Adipocyte (in vitro differentiated cells): Measurements from ENCODE around the gene CCDC137.

Source experiments
- DNase-seq: peaks from one replicate; pipeline ENCODE4 v3.0.0-alpha.2; 2015; ENCODE audit warnings: low read depth
- H3K27me3 ChIP-seq: replicated peaks from 2 replicates; pipeline ENCODE4 v1.7.0; 2013; ENCODE audit warnings: mild to moderate bottlenecking, low read length, moderate library complexity; ENCODE audit not compliant: control insufficient read depth, insufficient read depth
- H3K36me3 ChIP-seq: 2 replicates; pipeline ENCODE4 v1.7.0; 2013; ENCODE audit warnings: low read length, mild to moderate bottlenecking, moderate library complexity; ENCODE audit not compliant: control insufficient read depth, insufficient read depth, severe bottlenecking
- H3K4me1 ChIP-seq: 2 replicates; pipeline ENCODE4 v1.7.0; 2013; ENCODE audit warnings: mild to moderate bottlenecking, low read length, moderate library complexity; ENCODE audit not compliant: control insufficient read depth, insufficient read depth
- H3K4me3 ChIP-seq: 2 replicates; pipeline ENCODE4 v1.7.0; 2013; ENCODE audit warnings: mild to moderate bottlenecking, low read length, moderate library complexity
- H3K9ac ChIP-seq: 2 replicates; pipeline ENCODE4 v1.7.0; 2013; ENCODE audit warnings: mild to moderate bottlenecking, low read length, moderate library complexity
- H3K9me3 ChIP-seq: 2 replicates; pipeline ENCODE4 v1.7.0; 2013; ENCODE audit warnings: mild to moderate bottlenecking, low read length, moderate library complexity; ENCODE audit not compliant: control insufficient read depth

The CCDC137 gene

DNA sequence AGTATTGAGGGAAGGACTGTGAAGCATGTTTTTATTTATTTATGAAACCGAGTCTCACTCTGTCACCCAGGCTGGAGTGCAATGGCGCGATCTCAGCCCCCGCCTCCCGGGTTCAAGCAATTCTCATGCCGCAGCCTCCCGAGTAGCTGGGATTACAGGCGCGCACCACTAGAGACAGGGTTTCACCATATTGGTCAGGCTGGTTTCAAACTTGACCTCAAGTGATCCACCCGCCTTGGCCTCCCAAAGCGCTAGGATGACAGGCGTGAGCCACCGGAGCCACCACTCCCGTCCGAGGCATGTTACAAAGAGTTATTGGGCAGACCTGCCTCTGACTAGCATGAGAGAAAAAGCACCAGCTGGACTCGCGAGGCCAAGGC is 39.7 kb downstream of the CCDC137 start:
- no peak for DNase-seq
- Histone ChIP-seq H3K36me3 (peaks cover 35% of the 10 kb centered on the region), H3K4me3 (no peak overlapping the region), H3K4me1 (peaks cover 36% of the 10 kb centered on the region), H3K9ac (no peak overlapping the region), H3K27me3 (no peaks in the 10 kb centered on the region), H3K9me3 (no peaks in the 10 kb centered on the region)

DNA sequence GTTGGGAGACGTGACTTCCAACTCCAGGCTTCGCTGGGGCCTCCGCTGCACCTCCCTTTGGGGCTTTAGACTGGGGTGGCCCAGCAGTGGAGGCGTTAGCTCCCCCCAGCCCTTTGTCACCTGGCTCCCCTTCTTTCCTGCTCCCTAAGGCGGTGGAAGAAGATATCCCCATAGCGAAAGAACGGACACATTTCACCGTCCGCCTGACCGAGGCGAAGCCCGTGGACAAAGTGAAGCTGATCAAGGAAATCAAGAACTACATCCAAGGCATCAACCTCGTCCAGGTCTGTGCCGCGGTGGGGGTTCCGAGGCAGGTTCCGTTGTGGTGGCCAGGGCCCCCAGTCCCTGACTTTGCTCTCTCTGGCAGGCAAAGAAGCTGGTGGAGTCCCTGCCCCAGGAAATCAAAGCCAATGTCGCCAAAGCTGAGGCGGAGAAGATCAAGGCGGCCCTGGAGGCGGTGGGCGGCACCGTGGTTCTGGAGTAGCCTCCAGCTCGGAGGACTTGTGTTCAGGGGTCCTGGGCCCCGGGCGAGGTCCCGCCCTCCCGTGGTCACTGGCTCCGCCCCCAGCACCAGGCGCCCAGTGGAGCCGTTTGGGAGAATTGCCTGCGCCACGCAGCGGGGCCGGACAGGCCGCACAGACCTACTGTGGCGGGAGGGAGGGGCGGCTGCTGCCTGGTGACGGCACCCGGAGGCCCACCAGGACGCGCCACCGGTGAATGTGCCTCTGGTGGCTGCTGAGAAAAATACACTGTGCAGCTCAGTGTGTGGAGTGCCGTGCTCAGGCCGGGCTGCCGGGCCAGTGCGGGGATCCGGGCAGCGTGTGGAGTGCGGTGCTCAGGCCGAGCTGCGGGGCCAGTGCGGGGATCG is 40.5 kb downstream of the CCDC137 start:
- DNase-seq, result no peak

DNA sequence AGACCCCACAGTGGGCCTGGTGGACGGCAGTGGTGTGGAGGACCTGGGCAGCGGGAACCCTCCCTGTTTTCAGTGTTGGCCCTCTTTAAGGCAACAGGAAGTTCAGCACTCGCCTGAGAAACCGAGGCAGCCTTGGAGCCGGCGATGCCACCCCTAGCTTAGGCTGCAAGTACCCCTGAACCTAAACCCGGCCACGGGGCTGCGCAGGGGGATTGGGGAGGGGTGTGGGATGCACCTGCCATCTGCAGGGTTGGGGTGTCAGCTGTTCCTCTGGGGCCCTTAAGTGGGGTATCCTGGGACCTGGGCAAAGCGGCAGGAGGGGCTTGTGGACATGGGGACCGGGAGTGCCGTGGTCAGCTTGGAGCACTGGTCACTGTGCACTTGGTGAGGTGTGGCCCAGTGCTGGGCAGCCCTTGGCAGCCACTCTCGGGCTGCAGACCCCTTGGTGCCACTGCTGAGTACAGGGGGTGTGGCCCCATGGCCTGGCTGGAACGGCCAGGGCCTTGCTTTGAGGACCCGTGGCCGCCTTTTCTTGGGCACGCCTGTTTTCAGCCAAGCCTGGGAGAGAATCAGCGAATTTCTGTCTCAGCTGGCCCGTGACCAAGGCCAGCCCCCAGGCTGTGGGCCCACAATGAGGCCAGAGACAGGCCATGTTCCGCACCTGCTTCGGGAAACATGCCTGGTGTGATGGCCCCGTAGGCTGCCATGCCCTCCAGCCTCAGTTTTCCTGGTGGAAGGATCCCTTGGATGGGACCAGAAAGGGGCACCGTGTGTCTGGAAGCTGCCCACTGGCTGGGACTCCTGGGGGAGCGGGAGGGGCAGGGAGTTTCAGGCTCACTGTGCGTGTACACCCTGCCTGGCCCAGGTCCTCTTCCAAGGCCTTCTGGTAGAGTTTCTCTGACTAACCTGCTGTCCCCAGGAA is 41.4 kb downstream of the CCDC137 start:
- Histone ChIP-seq H3K4me3 (no peak overlapping the region), H3K4me1 (peaks cover 31% of the 10 kb centered on the region), H3K36me3 (peaks cover 30% of the 10 kb centered on the region), H3K27me3 (no peaks in the 10 kb centered on the region), H3K9me3 (no peaks in the 10 kb centered on the region), H3K9ac (no peak overlapping the region)
- no peak for DNase-seq

More for the DNA sequence above, 40.5 kb downstream of the CCDC137 start:
- Histone ChIP-seq H3K4me3 (no peak overlapping the region), H3K4me1 (peaks cover 31% of the 10 kb centered on the region), H3K36me3 (peaks cover 30% of the 10 kb centered on the region), H3K9me3 (no peaks in the 10 kb centered on the region), H3K27me3 (no peaks in the 10 kb centered on the region), H3K9ac (no peak overlapping the region)

DNA sequence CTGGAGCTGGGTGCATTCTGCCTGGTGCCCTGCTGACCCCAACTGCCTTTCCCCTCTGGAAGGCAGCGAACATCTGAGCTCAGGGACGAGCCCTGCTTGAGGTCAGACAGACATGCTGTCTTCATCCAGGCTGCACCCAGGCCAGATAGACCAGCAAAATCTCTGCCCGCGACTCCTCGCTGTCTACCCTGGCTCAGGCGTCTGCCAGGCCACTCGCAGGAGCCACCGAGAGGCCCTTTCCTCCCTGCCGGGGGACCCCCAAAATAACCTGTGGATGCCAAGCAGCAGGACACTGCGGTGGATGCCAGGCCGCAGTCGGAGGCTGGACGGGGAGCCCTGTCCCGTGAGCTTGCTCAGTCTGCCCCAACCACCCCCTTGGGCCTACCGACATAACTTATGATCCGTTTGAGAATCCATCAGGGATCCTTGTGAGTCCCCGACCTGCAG is 42.2 kb downstream of the CCDC137 start:
- no peaks in the 10 kb centered on the region for H3K9me3 ChIP-seq
- no peak overlapping the region for H3K4me3 ChIP-seq
- H3K9ac ChIP-seq, result no peak overlapping the region
- no peaks in the 10 kb centered on the region for H3K27me3 ChIP-seq
- no peak for DNase-seq
- H3K36me3 ChIP-seq, result peaks cover 30% of the 10 kb centered on the region
- peaks cover 39% of the 10 kb centered on the region for H3K4me1 ChIP-seq

GRCh38 chr17:81710514-81711308 is 44.2 kb downstream of the CCDC137 start:
- H3K36me3 ChIP-seq, result peaks cover 21% of the 10 kb centered on the region
- no peaks in the 10 kb centered on the region for H3K27me3 ChIP-seq
- no peaks in the 10 kb centered on the region for H3K9me3 ChIP-seq
- H3K4me3 ChIP-seq, result peak overlapping the region; percentile 81
- H3K4me1 ChIP-seq, result peaks cover 39% of the 10 kb centered on the region
- peak overlapping the region; percentile 79 for H3K9ac ChIP-seq
- DNase-seq, result no peak

GRCh38 chr17:81711814-81712467 is 45.4 kb downstream of the CCDC137 start, which contains the start of gene SLC25A10:
SLC25A10 (plus strand) TSS chr17:81712284; CDS start chr17:81712427, 143 bp downstream.
- peaks cover 39% of the 10 kb centered on the region for H3K4me1 ChIP-seq
- H3K27me3 ChIP-seq, result no peaks in the 10 kb centered on the region
- H3K9me3 ChIP-seq, result no peaks in the 10 kb centered on the region
- peak within 1 kb of the TSS; percentile 79 for H3K9ac ChIP-seq
- DNase-seq, result peak; percentile 92
- peaks cover 10% of the 10 kb centered on the region for H3K36me3 ChIP-seq
- peak within 1 kb of the TSS; percentile 81 for H3K4me3 ChIP-seq

GRCh38 chr17:81712468-81713003 is 46.0 kb downstream of the CCDC137 start:
- Histone ChIP-seq H3K4me3 (peak overlapping the region; percentile 81), H3K4me1 (peaks cover 39% of the 10 kb centered on the region), H3K36me3 (peaks cover 4% of the 10 kb centered on the region), H3K9ac (peak overlapping the region; percentile 79), H3K9me3 (no peaks in the 10 kb centered on the region), H3K27me3 (no peaks in the 10 kb centered on the region)
- peak; percentile 59 for DNase-seq

- peak; percentile 22 for DNase-seq
- H3K9me3 ChIP-seq, result no peaks in the 10 kb centered on the region
- H3K4me1 ChIP-seq, result peaks cover 39% of the 10 kb centered on the region
- peak overlapping the region; percentile 79 for H3K9ac ChIP-seq
- no peaks in the 10 kb centered on the region for H3K36me3 ChIP-seq
- H3K4me3 ChIP-seq, result peak overlapping the region; percentile 81
- H3K27me3 ChIP-seq, result no peaks in the 10 kb centered on the region
Observed at GRCh38 chr17:81713004-81713555, 46.5 kb downstream of the CCDC137 start.

DNA sequence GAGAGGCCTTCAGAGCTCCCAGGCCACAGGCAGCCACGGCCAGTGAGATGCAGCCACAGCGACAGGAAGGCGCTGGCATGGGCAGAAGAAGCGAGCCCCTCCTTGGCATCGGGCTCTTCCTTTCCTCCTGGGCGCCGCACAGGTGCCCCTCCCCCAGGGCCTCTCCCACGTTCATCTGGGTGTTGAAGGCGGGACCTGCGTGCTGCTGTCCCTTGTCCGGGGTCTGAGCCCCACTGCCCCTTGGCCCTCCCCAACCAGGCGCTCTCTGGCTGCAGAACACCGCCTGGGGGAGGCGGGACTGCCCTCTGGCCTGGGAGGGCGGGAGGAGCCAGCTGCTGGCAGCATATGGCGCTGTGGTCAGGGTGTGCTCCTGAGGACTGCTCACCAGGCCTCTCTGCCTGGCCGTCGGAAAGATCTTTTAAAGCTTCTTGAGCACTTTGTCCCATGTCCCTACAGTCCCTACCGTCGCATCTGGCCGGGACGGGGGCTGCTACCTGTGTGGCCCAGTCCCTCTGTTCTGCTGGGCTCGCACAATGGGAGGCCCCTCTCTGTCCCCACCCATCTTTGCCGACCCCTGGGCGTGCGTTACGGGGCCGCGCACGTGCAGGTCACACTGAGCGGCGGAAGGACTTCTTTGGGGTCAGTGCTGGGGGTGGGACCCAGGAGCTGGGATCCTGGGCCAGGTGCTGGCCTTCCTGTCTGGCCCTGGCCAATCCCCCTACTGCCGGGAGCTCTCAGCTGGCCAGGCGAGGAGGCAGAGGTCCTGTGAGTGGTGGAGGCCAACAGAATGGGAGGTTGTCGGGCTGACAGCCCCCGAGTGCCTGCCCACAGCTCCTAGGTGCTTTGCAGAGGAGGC is 47.2 kb downstream of the CCDC137 start:
- H3K9me3 ChIP-seq, result no peaks in the 10 kb centered on the region
- no peak for DNase-seq
- peak overlapping the region; percentile 81 for H3K4me3 ChIP-seq
- H3K27me3 ChIP-seq, result no peaks in the 10 kb centered on the region
- H3K4me1 ChIP-seq, result peaks cover 39% of the 10 kb centered on the region
- no peaks in the 10 kb centered on the region for H3K36me3 ChIP-seq
- peak overlapping the region; percentile 79 for H3K9ac ChIP-seq
